ENCODE measurements around the gene TRIM68.

GRCh38 chr11:4551346-4551979 lies 56.6 kb downstream of the TRIM68 start:
- TF ChIP-seq POLR2A (IDR thresholded peaks at IDR 0.05), result no peak
- TF ChIP-seq CTCF (IDR thresholded peaks at IDR 0.05), result peak; percentile 38 to 58 (median 50)

Measured in right lobe of liver (tissue), 4 donors.